M059J (cell line): ENCODE results near the gene CDH4. TPM values are rescaled to one million over a fixed set of nuclear protein-coding genes. Genes with fewer than 3 reads are reported as not detected.

Experiments used
- DNase-seq: peaks from one replicate; pipeline ENCODE4 v3.0.0-alpha.2; 2012; ENCODE audit warnings: low read depth
- total RNA-seq: library from RNA; depleted of rRNA; stranded (reverse); fragments of >200 nt; shearing (Covaris generic); gene quantifications from 2 replicates; pipeline ENCODE4 v1.2.3, GENCODE V29; 2014

The CDH4 gene
- total RNA-seq, 1 experiment from 2014 or later, result 7.8 TPM

- DNase-seq, result peak; percentile 25
These were observed 264.5 kb downstream of the CDH4 start for GRCh38 chr20:61516346-61517208.

- no peak for DNase-seq
These were observed 265.4 kb downstream of the CDH4 start for GRCh38 chr20:61517419-61517818.

DNA sequence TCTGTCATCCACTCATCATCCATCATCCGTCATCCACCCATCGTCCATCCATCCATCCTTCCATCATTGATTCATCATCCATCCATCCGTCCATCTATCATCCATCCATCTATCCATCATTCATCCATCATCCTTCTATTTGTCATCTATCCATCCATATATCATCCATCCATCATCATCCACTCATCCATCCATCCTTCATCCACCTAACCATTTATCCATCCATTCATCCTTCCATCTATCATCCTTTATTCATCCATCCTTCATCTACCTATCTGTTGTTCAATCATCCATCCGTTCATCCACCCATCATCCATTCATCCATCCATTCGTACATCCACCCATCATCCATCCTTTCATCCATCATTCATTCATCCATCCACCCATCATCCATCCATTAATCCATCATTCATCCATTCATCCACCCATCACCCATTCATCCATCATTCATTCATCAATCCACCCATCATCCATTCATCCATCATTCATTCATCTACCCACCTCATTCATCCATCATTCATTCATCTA is 266.4 kb downstream of the CDH4 start:
- no peak for DNase-seq

GRCh38 chr20:61519488-61519887 is 267.4 kb downstream of the CDH4 start:
- no peak for DNase-seq

DNA sequence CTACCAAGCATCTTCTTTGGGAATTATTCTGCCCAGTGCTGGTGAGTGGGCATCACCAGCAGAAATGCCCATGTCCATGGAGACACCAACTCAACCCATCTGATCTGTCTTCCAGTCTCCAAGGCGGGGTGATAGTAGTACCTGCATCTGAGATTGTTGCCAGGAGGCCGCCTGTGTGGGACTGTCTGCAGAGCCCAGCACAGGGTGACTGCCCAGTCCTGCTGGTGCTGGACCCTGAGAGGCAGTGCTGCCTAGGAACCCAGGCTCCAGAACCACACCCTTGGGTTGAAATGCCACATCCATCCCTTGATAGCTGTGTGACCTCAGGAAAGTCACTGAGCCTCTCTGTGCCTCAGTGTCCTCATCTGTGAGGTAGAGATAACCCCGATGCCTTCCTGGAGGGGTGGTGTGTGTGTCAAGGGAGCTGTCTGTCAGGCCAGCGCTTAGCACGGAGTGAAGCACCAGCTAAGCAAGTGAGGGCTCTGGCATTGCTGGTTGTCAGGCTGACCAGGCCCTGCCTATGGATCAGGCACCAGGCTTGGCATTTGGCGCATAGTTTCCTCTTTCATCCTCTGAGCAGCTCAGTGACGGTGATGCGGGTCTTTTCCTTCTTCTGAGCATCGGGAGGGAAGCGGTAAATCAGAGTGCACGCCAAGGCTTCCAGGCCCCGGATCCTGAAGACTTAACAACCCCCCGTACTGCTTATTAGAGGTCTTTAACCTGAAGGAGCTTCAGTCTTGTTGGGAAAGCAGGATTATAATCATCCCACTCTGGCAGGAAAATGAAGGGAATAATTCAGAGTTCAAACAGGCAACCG is 268.2 kb downstream of the CDH4 start:
- no peak for DNase-seq

DNA sequence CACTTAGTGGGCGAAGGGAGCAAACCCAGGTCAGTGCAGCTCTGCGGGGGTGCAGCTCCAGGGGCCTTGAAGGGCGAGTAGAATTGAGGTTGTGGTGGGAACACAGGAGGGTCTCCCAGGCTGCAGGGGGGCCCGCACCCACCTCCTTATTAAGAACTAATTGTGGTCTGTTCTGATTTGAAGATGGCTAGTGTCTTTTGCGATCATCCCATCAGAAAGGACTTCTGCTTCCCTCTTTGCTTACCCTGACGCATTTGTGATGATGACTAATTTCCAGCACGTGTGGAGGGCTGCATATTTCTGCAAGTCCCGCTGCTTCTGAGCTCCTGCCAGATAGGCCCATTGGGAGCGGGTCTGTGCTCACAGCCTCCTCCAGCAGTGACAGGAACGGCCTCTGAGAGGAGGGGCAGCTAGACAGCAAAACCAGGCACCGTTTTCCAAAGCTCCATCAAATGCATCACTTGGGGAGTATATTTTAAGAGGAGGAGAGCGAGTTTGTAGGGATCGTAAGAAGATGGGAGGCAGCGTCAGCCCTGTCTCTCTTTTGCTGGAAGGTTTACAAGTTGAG is 268.9 kb downstream of the CDH4 start:
- DNase-seq, result peak; percentile 73

GRCh38 chr20:61521687-61522420 is 269.8 kb downstream of the CDH4 start:
- peak; percentile 45 for DNase-seq

- DNase-seq, result no peak
These were observed 270.5 kb downstream of the CDH4 start for GRCh38 chr20:61522498-61523090.

DNA sequence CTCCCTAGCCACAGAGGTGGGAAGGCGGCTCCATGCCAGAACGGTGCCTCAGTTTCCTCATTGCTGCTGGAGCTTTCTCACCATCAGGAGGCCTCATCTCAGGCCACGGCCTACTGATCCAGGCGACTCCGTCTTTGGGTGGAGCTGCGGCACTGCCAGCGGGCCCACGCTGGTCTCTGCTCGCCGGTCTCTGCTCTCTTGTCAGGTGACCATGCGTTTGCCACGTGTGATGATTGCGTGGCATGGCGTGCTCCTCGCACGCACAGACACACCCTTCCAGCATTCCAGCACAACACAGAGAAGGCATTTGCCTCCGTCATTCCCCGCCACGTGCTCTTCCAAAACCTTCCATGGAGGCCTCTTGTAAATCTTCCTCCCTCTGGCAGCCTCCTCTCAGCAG is 271.1 kb downstream of the CDH4 start:
- DNase-seq, result no peak

DNA sequence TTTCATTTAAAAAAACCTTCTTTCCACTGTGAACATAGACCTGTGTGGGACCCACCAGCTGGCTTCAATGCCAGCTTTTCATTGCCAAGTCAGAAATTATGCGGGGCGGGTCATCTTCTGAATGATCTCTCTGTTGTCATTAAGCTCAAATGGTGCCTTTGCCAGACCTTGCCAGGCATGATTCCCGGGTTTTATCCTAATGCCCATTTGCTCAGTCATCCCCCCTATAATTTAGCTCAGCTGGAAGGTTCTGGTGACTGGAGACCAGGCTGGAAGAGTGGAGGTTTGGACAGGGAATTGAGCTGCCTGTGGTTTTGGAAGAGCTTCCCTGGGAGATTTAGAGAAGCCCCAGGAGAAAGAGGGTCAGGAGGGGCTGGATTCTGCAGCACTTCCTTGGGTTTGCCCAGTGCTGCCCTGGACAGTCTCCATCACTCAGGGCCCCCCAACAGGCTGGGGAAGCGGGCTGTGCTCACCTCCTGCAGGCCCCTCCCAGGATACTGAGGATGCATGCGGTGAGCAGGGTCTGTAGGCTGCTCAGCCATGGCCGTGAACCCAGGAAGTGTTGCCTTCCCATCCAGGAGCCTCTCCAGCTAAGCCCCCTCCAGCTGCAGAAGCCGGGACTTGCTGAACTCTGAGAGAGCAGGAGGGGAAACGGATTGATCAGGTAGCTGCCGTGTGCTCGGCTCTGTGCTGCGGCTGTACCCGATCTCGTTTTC is 273.0 kb downstream of the CDH4 start:
- no peak for DNase-seq

DNA sequence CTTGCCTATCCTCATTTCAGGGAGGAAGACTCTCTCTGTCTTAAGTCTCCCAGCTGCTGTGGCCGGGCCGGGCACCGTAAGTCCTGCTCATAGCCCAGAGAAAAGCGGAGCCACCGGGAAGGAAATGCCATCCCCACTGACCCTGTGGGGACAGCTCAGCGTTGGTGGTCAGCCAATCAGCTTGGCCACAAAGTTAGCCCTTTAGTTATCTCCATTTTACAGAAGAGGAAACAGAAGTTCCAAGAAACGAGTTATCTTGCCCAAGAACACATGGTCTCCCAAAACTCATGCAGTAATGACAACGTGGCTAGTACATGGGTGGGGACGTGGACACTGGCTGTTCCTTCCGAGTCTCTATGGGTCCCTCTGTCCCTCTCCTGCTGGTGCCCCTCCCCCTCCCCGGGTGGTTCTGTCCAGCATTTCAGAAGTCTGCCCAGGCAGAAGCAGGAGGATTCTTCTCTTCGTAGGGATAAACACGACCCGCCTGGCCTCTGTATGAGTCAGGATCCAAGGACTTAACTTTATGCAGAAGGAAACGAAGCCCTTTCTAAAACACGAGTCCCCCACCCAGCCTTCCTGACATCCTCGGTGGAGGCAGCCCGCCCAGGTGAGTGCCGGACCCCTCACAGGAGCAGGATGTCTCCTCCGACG is 273.8 kb downstream of the CDH4 start:
- DNase-seq, result peak; percentile 20

DNA sequence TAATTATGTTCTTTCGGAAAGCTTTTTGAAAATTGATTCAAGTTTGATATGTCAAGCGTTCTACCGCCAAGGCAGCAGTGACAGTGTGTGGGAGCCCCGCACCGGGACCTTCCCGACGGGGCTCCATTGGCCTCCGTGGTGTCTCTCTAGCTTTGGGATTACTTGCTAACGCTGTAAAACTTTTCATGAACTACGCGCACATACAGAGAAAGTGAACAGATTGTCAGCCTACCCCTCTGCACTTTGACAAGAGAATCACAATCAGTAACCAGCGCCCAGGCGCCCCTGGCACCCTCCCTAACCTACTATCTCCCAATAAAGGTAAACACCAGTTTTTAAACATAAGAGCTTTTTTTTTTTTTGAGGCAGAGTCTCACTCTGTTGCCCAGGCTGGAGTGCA is 274.8 kb downstream of the CDH4 start:
- DNase-seq, result no peak

- DNase-seq, result no peak
These were observed 275.6 kb downstream of the CDH4 start for GRCh38 chr20:61527626-61528025.

DNA sequence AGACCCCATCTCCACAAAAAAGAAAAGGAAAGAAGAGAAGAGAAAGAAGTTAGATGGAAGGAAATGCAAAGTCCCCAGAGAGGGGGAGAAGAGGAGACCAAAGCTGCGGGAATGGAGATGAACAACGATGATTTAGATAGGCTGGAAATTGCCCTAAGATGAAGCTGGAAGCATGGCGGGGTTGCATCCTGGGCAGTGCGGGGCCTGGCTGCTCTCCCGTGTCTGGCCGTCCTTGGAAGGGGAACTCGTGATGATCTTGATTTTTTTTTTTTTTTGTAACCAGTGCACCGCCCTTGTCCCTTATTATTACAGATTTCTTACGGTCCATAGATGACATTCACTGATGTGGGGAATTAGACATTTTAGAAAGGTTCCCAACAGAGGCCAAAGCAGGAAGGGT is 276.5 kb downstream of the CDH4 start:
- DNase-seq, result no peak

- no peak for DNase-seq
These were observed 277.3 kb downstream of the CDH4 start for GRCh38 chr20:61529354-61529753.

DNA sequence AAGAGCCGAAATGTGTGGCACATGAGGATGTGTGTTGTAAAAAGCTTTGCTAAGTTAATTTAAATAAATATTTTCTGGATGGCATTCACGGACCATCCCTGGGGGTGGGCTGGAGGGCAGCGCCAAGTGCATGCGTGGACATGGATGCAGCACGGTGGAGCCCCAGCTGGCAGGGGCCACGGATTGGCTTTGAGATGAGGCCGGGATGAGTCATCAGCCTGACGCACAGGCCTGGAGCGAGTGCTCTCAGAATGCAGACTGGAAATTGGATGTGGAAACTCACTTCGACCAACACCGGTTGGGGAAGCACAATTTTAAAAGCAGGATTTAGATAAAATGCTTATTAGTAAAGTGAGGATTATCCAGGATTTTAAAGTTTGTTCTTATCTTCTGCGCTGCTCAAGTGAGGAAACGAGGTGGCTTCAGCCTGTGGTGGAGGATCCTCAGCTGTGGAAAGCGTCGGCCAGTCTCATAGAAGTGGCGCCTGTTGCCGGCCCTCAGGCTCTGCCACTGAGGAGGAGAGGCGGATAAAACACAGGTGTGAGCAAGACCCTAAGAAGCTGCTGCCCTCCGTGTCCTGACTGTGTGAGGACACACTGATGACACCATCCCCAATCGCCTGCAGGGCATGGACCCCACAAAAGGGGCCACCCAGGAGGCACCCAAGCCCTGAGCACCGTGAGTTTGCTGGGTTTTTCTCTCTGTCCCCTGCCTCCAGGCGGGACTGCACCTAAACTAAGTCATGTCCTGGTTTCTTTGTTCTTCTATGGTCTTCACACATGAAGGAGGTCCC is 279.7 kb downstream of the CDH4 start:
- DNase-seq, result peak; percentile 83

DNA sequence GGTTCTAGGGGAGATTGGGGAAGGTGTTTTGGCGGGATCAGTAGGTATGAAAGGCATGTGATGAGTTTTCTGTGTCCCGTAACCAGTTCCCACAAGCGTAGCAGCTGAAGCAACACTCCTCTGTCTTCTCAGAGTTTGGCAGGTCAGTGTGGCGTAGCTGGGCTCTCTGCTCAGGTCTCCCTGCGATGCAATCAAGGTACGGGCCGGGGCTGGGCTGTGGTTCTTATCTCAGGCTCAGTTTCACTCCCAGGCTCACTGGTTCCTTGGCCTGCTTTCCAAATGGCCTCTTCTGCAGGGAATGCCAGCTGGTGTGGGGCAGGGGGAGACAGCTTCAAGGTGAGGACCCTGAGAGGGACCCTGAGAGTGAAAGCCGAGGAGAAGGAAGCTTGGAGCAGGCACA is 280.7 kb downstream of the CDH4 start:
- DNase-seq, result no peak

DNA sequence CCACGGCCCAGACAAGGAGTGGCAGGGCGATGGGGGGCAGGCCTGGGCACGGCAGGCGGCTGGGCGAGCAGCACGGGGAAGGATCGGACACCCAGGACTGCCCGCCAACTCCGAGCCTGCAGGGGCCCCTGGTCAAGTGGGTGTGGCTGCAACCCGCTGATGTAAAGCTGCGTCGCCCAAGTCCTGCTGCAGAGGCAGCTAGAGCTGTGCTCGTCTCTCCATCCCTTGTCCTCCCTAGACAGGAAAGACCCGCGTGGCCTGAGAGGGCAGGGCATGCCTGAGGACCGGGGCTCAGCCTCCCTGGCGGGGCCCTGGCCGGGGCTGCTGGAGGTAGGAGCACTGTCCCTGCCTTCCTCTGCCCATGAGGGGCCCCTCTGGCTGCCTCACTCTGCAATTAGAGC is 281.2 kb downstream of the CDH4 start:
- DNase-seq, result no peak

DNA sequence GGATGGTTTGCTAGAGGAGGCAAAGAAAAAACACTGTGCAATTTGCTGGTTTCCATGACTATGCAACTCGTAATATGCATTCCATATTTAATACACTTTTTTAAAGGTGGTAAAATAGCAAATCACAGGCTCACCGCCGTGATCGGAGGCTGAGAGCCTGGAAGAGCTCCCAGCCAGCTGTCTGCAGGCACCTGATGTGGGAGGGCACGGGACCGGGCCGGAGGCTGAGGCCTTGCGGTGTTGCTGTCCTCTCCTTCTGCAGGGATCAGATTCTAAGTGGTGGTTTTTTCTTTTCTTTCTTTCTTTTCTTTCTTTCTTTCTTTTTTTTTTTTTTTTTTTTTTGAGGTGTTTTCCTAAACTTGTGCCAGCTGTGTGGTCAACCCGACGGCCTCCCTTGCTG is 282.3 kb downstream of the CDH4 start:
- DNase-seq, result no peak
